Measurements from ENCODE around the gene VAC14. TPM values are rescaled to one million over a fixed set of nuclear protein-coding genes. Genes with fewer than 3 reads are reported as not detected.

The VAC14 gene
- polyA plus RNA-seq, 3 donors: 20.7 to 49.4 (median 31.1) TPM

DNA sequence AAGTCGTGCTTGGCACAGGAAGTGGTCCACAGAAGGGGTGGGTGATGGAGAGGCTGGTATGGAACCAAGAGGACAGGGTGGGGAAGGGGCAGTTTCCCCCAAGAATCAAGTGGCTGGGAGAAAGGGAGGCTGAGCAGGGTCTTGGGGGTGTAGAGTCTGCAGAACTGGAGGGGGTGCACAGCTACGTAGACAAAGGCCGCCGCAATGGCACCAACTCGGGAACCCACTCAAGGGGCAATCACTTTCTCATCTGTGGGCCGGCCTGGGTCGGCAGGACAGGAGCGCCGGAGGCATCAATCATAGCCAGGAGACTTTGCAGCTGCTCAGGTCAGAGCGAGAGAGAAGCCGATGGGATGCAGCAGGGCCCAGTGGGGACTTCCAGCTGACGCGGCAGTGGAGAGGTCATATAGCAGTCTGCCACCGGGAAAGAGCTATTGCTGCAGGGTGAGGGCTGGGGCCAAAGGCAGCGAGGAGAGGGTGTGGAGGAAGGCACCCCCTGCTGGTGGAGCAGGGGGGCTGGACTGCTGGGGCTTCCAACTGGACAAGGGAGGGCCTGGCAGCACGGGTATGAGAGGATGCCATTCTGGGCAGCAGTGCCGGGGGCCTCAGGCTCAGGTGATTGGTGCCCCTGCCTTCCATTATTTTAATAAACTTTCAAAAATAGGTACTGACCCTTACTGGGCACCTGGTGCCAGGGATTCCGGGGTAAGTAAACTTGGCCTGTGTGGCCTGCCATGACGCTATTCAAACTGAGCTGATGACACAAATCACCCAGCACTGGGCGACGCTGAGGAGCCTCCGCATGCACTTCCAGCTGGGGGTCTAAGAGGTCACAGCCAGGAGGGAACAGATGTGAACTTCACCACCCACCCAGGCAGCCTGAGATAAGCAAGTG is 62.6 kb downstream of the VAC14 start:
- Mint-ChIP-seq H3K4me1 (peaks cover 17% of the 10 kb centered on the region), H3K9me3 (peaks cover 1 to 4% (median 4%) of the 10 kb centered on the region in 7 donors), H3K27ac (peak overlapping the region in 4 of 7 donors; percentile 51 to 80 (median 72)), H3K4me3 (peak overlapping the region in 1 of 2 donors; percentile 18), H3K27me3 (ENCODE audit: low read depth in 3 of 3) (peaks cover 0 to 3% (median 2%) of the 10 kb centered on the region in 3 donors), H3K36me3 (peaks cover 56 to 80% of the 10 kb centered on the region in 2 donors)
- TF ChIP-seq, protein P1, sequence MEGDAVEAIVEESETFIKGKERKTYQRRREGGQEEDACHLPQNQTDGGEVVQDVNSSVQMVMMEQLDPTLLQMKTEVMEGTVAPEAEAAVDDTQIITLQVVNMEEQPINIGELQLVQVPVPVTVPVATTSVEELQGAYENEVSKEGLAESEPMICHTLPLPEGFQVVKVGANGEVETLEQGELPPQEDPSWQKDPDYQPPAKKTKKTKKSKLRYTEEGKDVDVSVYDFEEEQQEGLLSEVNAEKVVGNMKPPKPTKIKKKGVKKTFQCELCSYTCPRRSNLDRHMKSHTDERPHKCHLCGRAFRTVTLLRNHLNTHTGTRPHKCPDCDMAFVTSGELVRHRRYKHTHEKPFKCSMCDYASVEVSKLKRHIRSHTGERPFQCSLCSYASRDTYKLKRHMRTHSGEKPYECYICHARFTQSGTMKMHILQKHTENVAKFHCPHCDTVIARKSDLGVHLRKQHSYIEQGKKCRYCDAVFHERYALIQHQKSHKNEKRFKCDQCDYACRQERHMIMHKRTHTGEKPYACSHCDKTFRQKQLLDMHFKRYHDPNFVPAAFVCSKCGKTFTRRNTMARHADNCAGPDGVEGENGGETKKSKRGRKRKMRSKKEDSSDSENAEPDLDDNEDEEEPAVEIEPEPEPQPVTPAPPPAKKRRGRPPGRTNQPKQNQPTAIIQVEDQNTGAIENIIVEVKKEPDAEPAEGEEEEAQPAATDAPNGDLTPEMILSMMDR (IDR thresholded peaks at IDR 0.05): peak; percentile 38
- Histone ChIP-seq H3K9ac (ENCODE audit: insufficient read depth, low read length, poor library complexity, severe bottlenecking) (peak overlapping the region; percentile 36), H3K27me3 (ENCODE audit: control insufficient read depth in 2 of 2, insufficient read depth in 2 of 2, low read length in 2 of 2) (no peaks in the 10 kb centered on the region), H4K20me1 (ENCODE audit: insufficient read depth, low read length) (no peaks in the 10 kb centered on the region), H2AFZ (ENCODE audit: insufficient read depth, low read depth, low read length, poor library complexity, severe bottlenecking) (no peak overlapping the region), H3K4me1 (ENCODE audit: control insufficient read depth in 1 of 2, insufficient read depth in 2 of 2, low read length in 2 of 2) (peaks cover 6 to 10% of the 10 kb centered on the region in 2 donors), H3K4me2 (replicated peaks; ENCODE audit: extremely low read depth, low read length, poor library complexity, severe bottlenecking) (no peak overlapping the region), H3K4me3 (replicated peaks in 1 of 3; ENCODE audit: low read depth in 2 of 3, low read length in 3 of 3) (no peak overlapping the region), H3K9me3 (replicated peaks in 1 of 2; ENCODE audit: control insufficient read depth in 1 of 2, insufficient read depth in 1 of 2, low read length in 2 of 2) (peaks cover 3% of the 10 kb centered on the region in 2 donors), H3K36me3 (replicated peaks in 1 of 2; ENCODE audit: control insufficient read depth in 1 of 2, insufficient read depth in 2 of 2, low read length in 2 of 2) (peaks cover 40 to 70% of the 10 kb centered on the region in 2 donors), H3K27ac (ENCODE audit: low read depth in 1 of 2, low read length in 2 of 2) (peak overlapping the region in 1 of 2 donors; percentile 31), H3K79me2 (ENCODE audit: insufficient read depth, low read length) (no peaks in the 10 kb centered on the region)
- intact Hi-C loops (cut with micrococcal nuclease): no loop called here
- no peak for DNase-seq
- 78% methylated on average over 17 of the region's 22 CpGs for WGBS (ENCODE audit: insufficient coverage)

DNA sequence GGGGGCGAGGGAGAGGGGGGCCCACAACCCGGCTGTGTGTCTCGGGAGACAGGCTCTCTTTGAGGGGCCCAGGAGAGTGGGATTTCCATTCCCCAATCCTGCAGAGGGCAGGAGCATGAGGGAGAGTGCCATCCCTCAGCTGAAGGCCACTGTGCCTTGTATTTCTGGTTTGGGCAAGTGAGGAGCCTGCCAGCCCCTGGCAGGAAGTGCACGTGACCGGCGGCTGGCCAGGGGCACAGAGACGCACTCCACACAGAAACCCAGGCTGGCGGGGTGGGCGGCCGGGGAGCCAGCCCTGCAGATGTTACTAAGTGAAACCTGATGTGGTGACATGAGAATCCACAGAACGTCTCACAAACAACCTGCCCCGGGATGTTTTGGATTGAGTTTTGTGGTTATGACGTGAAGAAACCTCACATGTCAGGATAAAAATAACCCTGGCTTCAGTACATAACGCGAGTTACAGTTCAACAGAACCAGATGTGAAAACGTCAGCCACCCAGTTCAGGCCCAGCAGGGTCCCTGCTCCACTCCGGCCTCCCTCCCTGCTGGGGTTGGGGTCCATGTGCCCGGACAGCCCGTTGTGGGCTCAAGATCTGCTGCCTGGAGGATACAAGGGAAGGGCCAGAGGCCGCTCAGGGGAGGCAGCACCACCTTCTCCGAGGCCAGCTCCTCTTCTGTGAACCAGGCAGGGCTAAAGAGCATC is 63.4 kb downstream of the VAC14 start:
- Histone ChIP-seq H3K27ac (ENCODE audit: low read depth in 1 of 2, low read length in 2 of 2) (peak overlapping the region in 1 of 2 donors; percentile 31), H4K20me1 (ENCODE audit: insufficient read depth, low read length) (no peaks in the 10 kb centered on the region), H3K9me3 (replicated peaks in 1 of 2; ENCODE audit: control insufficient read depth in 1 of 2, insufficient read depth in 1 of 2, low read length in 2 of 2) (no peaks in the 10 kb centered on the region), H3K36me3 (replicated peaks in 1 of 2; ENCODE audit: control insufficient read depth in 1 of 2, insufficient read depth in 2 of 2, low read length in 2 of 2) (peaks cover 34 to 67% of the 10 kb centered on the region in 2 donors), H3K4me1 (ENCODE audit: control insufficient read depth in 1 of 2, insufficient read depth in 2 of 2, low read length in 2 of 2) (peaks cover 6 to 10% of the 10 kb centered on the region in 2 donors), H3K27me3 (ENCODE audit: control insufficient read depth in 2 of 2, insufficient read depth in 2 of 2, low read length in 2 of 2) (no peaks in the 10 kb centered on the region), H3K4me2 (replicated peaks; ENCODE audit: extremely low read depth, low read length, poor library complexity, severe bottlenecking) (no peak overlapping the region), H3K9ac (ENCODE audit: insufficient read depth, low read length, poor library complexity, severe bottlenecking) (peak overlapping the region; percentile 36), H3K79me2 (ENCODE audit: insufficient read depth, low read length) (no peaks in the 10 kb centered on the region), H2AFZ (ENCODE audit: insufficient read depth, low read depth, low read length, poor library complexity, severe bottlenecking) (no peak overlapping the region), H3K4me3 (replicated peaks in 1 of 3; ENCODE audit: low read depth in 2 of 3, low read length in 3 of 3) (no peak overlapping the region)
- H3K9me3 Mint-ChIP-seq: no peaks in the 10 kb centered on the region
- peak overlapping the region in 1 of 2 donors; percentile 18 for H3K4me3 Mint-ChIP-seq
- H3K27ac Mint-ChIP-seq: peak overlapping the region in 4 of 7 donors; percentile 51 to 80 (median 72)
- H3K27me3 Mint-ChIP-seq (ENCODE audit: low read depth in 3 of 3): peaks cover 0 to 3% (median 2%) of the 10 kb centered on the region in 3 donors
- DNase-seq: no peak
- H3K4me1 Mint-ChIP-seq: peaks cover 17% of the 10 kb centered on the region
- H3K36me3 Mint-ChIP-seq: peaks cover 53 to 80% of the 10 kb centered on the region in 2 donors
- 17% methylated on average over 11 of the region's 21 CpGs for WGBS (ENCODE audit: insufficient coverage)
- TF ChIP-seq, protein P1 (IDR thresholded peaks at IDR 0.05): no peak
- intact Hi-C loops (cut with micrococcal nuclease): no loop called here
